Lung (tissue), 12 donors: ENCODE data around the gene ACTA1. TPM values are rescaled to one million over a fixed set of nuclear protein-coding genes. Genes with fewer than 3 reads are reported as not detected.

Source experiments
- ATAC-seq: fragments of 200-7000 bp; cut with Tn5 transposase; one replicate; pipeline ENCODE4 v1.9.1; 2020; ENCODE audit warnings: moderate number of reproducible peaks; ENCODE audit not compliant: insufficient read depth, low FRiP score
- DNase-seq, 3 donors: peaks; one replicate each; pipeline ENCODE4 v3.0.0-alpha.2; 2013 to 2017
- H3K27ac ChIP-seq, 2 donors: one replicate each; pipeline ENCODE4 v1.5.1; 2013; ENCODE audit warnings: mild to moderate bottlenecking in 2 of 2, moderate library complexity in 2 of 2, control low read depth in 1 of 2, inconsistent platforms in 1 of 2, low read depth in 1 of 2, low read length in 1 of 2
- H3K27me3 ChIP-seq, 3 donors: one replicate each; pipeline ENCODE4 v1.5.1; 2013; ENCODE audit warnings: low read length in 2 of 3; ENCODE audit not compliant: control insufficient read depth in 3 of 3, insufficient read depth in 3 of 3
- H3K36me3 ChIP-seq, 4 donors: one replicate each; pipeline ENCODE4 v1.5.1; 2013; ENCODE audit warnings: low read length in 4 of 4, mild to moderate bottlenecking in 1 of 4, moderate library complexity in 1 of 4; ENCODE audit not compliant: control insufficient read depth in 4 of 4, insufficient read depth in 4 of 4
- H3K4me1 ChIP-seq, 5 donors: one replicate each; pipeline ENCODE4 v1.5.1; 2013; ENCODE audit warnings: low read length in 5 of 5, mild to moderate bottlenecking in 2 of 5, moderate library complexity in 1 of 5; ENCODE audit not compliant: control insufficient read depth in 5 of 5, insufficient read depth in 5 of 5
- H3K4me3 ChIP-seq: one replicate; pipeline ENCODE4 v1.5.1; 2013; ENCODE audit warnings: mild to moderate bottlenecking, control low read depth, moderate library complexity
- H3K9ac ChIP-seq, 2 donors: one replicate each; pipeline ENCODE4 v1.5.1; 2013; ENCODE audit warnings: low read length in 2 of 2, control low read depth in 1 of 2; ENCODE audit not compliant: insufficient read depth in 1 of 2
- H3K9me3 ChIP-seq, 4 donors: one replicate each; pipeline ENCODE4 v1.5.1; 2013; ENCODE audit warnings: low read length in 3 of 4, mild to moderate bottlenecking in 1 of 4, moderate library complexity in 1 of 4; ENCODE audit not compliant: control insufficient read depth in 4 of 4, insufficient read depth in 3 of 4
- WGBS, 2 donors: extraction: QIAGEN DNeasy Blood & Tissue Kit; methylation state at CpG; one replicate each; pipeline ENCODE4 v1.1.7; 2013; 5-methylcytosine and 5-hydroxymethylcytosine counted together
- polyA plus RNA-seq, 2 donors: library from polyadenylated mRNA; stranded (reverse); fragments of 200-250 nt; gene quantifications; one replicate each; pipeline ENCODE4 v1.2.1, GENCODE V29; 2013
- total RNA-seq, 2 donors: library from RNA; depleted of rRNA in 1 of 2; stranded (reverse); fragments of >200 nt in 1 of 2; gene quantifications; one replicate each; pipeline ENCODE4 v1.2.1, GENCODE V29; 2014 to 2021
- TF ChIP-seq, protein P1 (sequence below): IDR thresholded peaks from 2 replicates; pipeline ENCODE4 v1.5.1; 2012; ENCODE audit warnings: mild to moderate bottlenecking; ENCODE audit errors: control extremely low read depth, extremely low read depth
- donor health status: control.
- donor health status: control.
- donor health status: Bipolar disorder and iron deficiency.
- donor health status: healthy.
- donor health status: DM: yes; HTN: yes; CAD: no.

The ACTA1 gene
- total and polyA plus RNA-seq, 4 donors, result 0.33 to 1.4 (median 0.77) TPM

DNA sequence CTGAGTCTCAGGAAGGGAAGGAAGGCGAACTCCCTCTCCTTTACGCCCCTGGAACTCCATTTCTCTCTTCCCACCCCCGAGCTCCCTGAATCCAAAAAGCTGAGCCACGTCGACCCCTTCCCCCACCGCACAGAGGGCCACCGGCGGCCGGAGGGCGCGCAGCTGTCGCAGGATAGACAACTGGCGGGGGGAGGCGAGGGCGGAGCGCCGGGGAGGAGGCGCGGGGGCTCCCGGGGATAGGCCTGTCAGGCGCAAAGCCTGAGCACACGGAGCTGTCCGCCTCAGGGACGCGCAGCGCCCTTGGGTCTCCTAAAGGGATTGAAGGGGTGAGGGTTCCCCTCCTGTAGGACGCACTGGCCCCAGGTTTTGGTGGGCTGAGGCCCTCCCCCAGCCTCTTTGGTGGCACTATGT lies 752 bp upstream of the ACTA1 start:
- 4% methylated on average over 27 of the region's 27 CpGs for WGBS, 2 donors
- Histone ChIP-seq H3K9me3 (peaks cover 0 to 13% (median 0%) of the 10 kb centered on the region in 4 donors), H3K27me3 (peaks cover 10 to 66% (median 52%) of the 10 kb centered on the region in 3 donors), H3K9ac (no peak overlapping the region), H3K4me1 (peaks cover 0 to 22% (median 4%) of the 10 kb centered on the region in 5 donors), H3K36me3 (peaks cover 0 to under 1% (median 0%) of the 10 kb centered on the region in 4 donors), H3K27ac (no peak overlapping the region), H3K4me3 (no peak overlapping the region)
- no peak for ATAC-seq
- DNase-seq, result no peak
- TF ChIP-seq, protein P1, sequence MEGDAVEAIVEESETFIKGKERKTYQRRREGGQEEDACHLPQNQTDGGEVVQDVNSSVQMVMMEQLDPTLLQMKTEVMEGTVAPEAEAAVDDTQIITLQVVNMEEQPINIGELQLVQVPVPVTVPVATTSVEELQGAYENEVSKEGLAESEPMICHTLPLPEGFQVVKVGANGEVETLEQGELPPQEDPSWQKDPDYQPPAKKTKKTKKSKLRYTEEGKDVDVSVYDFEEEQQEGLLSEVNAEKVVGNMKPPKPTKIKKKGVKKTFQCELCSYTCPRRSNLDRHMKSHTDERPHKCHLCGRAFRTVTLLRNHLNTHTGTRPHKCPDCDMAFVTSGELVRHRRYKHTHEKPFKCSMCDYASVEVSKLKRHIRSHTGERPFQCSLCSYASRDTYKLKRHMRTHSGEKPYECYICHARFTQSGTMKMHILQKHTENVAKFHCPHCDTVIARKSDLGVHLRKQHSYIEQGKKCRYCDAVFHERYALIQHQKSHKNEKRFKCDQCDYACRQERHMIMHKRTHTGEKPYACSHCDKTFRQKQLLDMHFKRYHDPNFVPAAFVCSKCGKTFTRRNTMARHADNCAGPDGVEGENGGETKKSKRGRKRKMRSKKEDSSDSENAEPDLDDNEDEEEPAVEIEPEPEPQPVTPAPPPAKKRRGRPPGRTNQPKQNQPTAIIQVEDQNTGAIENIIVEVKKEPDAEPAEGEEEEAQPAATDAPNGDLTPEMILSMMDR, result no peak

DNA sequence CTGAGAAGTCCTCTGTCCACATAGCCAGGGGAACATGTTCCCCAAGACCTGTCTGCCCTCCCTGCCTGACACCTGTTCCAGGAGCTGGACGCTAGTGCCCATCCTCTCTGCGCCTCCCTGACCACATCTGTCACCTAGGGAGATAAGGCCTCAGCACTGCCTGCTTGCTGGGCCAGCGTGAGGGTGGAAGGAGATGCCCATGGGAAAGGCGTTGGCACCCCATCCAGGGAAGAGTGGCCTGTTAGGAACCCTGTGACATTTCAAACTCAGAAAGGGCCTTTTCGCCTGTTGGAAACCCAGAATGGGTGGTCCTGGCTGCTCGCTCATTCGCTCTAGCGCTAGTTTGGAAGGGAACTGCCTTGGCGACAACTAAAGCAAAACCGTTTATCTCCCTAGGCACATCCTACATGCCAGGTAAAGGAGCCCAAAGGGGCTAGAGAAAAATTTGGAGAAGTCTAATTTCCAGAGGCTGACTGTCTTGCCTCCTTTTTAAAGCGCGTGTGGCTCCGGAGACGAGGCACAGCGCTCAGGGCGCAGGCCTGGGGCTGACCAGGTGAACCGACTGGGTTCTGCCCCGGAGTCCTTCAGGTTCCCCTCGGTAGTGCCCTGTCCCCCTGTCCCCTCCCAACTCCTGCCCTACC lies 410 bp downstream of the ACTA1 start:
- Histone ChIP-seq H3K36me3 (no peaks in the 10 kb centered on the region), H3K9me3 (peaks cover 0 to 13% (median 0%) of the 10 kb centered on the region in 4 donors), H3K27ac (no peak overlapping the region), H3K9ac (no peak overlapping the region), H3K4me3 (no peak overlapping the region), H3K27me3 (peaks cover 10 to 72% (median 55%) of the 10 kb centered on the region in 3 donors), H3K4me1 (peaks cover 0 to 22% (median 4%) of the 10 kb centered on the region in 5 donors)
- WGBS, 2 donors, result 14 to 21% methylated on average over 19 of the region's 19 CpGs
- no peak for DNase-seq
- no peak for ATAC-seq
- TF ChIP-seq, protein P1, result no peak

DNA sequence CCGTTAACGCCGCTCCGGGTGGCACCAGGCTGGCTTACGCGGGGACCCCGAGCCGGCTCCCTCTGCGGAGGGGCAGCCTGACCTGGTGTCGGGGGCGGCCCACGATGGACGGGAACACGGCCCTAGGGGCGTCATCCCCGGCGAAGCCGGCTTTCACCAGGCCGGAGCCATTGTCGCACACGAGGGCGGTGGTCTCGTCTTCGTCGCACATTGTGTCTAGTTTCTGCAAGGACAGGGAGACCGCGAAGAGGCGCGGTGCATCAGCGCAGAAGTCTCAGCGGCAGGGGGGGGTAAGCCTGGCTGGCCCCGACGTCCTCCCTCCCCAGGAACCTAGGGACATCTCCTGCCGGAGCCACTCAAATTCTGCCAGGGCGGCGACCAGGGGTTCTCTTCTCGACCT lies 989 bp downstream of the ACTA1 start:
- no peak overlapping the region for H3K27ac ChIP-seq
- DNase-seq (no peak), ATAC-seq (no peak)
- peaks cover 10 to 72% (median 55%) of the 10 kb centered on the region in 3 donors for H3K27me3 ChIP-seq
- no peak overlapping the region for H3K9ac ChIP-seq
- WGBS, 2 donors, result 12 to 38% methylated on average over 37 of the region's 37 CpGs
- no peak overlapping the region for H3K4me3 ChIP-seq
- H3K4me1 ChIP-seq, result peaks cover 0 to 22% (median 4%) of the 10 kb centered on the region in 5 donors
- H3K36me3 ChIP-seq, result no peaks in the 10 kb centered on the region
- H3K9me3 ChIP-seq, result peaks cover 0 to 13% (median 0%) of the 10 kb centered on the region in 4 donors
- TF ChIP-seq, protein P1, result no peak

DNA sequence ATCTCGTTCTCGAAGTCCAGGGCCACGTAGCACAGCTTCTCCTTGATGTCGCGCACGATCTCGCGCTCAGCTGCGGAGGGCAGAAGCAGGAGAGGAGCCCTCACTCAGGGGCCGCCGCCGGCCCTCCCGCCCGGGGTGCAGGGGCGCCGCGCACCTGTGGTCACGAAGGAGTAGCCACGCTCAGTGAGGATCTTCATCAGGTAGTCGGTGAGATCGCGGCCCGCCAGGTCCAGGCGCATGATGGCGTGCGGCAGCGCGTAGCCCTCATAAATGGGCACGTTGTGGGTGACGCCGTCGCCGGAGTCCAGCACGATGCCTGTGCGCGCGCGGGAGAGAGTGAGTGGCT lies 1.8 kb downstream of the ACTA1 start:
- H3K27me3 ChIP-seq, result peaks cover 12 to 72% (median 55%) of the 10 kb centered on the region in 3 donors
- H3K27ac ChIP-seq, result no peak overlapping the region
- 6 to 7% methylated on average over 36 to 38 of the region's 38 CpGs for WGBS, 2 donors
- no peak for ATAC-seq
- TF ChIP-seq, protein P1, result no peak
- H3K4me1 ChIP-seq, result peaks cover 0 to 22% (median 4%) of the 10 kb centered on the region in 5 donors
- no peaks in the 10 kb centered on the region for H3K36me3 ChIP-seq
- DNase-seq, result no peak
- peaks cover 0 to 13% (median 0%) of the 10 kb centered on the region in 4 donors for H3K9me3 ChIP-seq
- no peak overlapping the region for H3K9ac ChIP-seq
- no peak overlapping the region for H3K4me3 ChIP-seq
